IgD-negative memory B cell (primary cell): ENCODE results near the gene SAMD4B. TPM values are rescaled to one million over a fixed set of nuclear protein-coding genes. Genes with fewer than 3 reads are reported as not detected.

Source experiments
- H3K27ac Mint-ChIP-seq, 3 donors: one replicate each; pipeline ENCODE4 v1.8.0; 2020 to 2022; ENCODE audit warnings: mild to moderate bottlenecking in 3 of 3, mixed read lengths in 3 of 3, moderate library complexity in 1 of 3
- H3K27me3 Mint-ChIP-seq: one replicate; pipeline ENCODE4 v1.8.0; 2021; ENCODE audit warnings: mixed read lengths
- H3K36me3 Mint-ChIP-seq: one replicate; pipeline ENCODE4 v1.8.0; 2020; ENCODE audit warnings: mild to moderate bottlenecking, mixed read lengths
- H3K4me1 Mint-ChIP-seq, 3 donors: one replicate each; pipeline ENCODE4 v1.8.0; 2020 to 2022; ENCODE audit warnings: mixed read lengths in 3 of 3, mild to moderate bottlenecking in 1 of 3
- H3K4me3 Mint-ChIP-seq, 4 donors: one replicate each; pipeline ENCODE4 v1.8.0; 2020 to 2022; ENCODE audit warnings: mild to moderate bottlenecking in 4 of 4, mixed read lengths in 4 of 4, moderate library complexity in 3 of 4
- H3K9me3 Mint-ChIP-seq, 3 donors: one replicate each; pipeline ENCODE4 v1.8.0; 2020 to 2021; ENCODE audit warnings: mixed read lengths in 3 of 3, mild to moderate bottlenecking in 1 of 3
- polyA plus RNA-seq: library from polyadenylated mRNA; unstranded; fragments of 300-500 nt; fragmentation: Illumina TruSeq; gene quantifications from one replicate; pipeline ENCODE4 v1.2.3, GENCODE V29; 2021

The SAMD4B gene, protein sequence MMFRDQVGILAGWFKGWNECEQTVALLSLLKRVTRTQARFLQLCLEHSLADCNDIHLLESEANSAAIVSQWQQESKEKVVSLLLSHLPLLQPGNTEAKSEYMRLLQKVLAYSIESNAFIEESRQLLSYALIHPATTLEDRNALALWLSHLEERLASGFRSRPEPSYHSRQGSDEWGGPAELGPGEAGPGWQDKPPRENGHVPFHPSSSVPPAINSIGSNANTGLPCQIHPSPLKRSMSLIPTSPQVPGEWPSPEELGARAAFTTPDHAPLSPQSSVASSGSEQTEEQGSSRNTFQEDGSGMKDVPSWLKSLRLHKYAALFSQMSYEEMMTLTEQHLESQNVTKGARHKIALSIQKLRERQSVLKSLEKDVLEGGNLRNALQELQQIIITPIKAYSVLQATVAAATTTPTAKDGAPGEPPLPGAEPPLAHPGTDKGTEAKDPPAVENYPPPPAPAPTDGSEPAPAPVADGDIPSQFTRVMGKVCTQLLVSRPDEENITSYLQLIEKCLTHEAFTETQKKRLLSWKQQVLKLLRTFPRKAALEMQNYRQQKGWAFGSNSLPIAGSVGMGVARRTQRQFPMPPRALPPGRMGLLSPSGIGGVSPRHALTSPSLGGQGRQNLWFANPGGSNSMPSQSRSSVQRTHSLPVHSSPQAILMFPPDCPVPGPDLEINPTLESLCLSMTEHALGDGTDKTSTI
- 22.2 TPM for polyA plus RNA-seq

DNA sequence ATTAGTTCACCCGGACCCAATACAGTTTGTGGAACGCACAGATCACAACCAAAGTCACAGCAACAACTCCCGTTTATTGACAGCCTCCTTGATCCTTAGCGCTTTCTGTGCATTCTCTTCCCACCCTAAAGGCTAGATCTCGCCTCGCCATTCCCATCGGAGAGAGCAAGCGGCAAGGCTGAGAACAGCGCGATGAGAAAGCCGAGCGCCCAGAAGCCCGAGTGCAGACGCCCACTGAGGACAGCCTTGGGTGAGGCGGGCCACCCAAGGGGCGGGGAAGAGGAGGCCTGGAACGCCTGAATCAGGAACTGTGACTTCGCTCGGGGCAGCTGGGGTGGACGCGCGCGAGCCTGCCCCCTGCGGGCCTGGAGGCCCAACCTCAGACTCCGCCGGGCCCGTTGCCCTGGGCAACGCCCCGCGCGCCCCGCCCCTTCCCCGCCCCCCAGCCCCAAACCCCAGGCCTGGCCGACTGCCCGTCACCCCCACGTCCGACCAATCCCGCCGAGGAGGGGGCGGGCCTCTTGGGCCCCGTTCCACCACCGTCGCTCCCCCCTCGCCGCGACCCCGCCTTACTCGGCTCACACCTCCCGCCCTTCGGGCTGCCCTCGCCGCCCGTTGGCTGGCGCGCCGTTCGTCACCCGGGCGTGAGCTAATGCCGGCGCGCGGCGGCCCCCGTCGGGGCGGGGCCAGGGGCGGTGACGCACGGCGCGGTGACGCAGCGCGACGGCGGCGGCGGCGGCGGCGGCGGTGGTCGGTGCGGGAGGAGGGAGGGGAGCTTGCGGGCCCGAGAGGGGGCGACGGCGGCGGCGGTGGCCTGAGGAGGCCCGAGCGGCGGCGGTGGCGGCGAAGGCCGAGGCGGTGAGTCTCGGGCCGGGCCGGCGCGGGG, at the start of gene SAMD4B:
TSS of gene SAMD4B (plus strand) at position 703 of the 886 bp plus-strand sequence. CDS start 14,473 bp downstream, outside the sequence.
- no peaks in the 10 kb centered on the region for H3K9me3 Mint-ChIP-seq
- H3K4me3 Mint-ChIP-seq, result peak within 1 kb of the TSS; percentile 93 to 100 (median 96)
- H3K36me3 Mint-ChIP-seq, result peaks cover 7% of the 10 kb centered on the region

GRCh38 chr19:39293394-39293793, 48.8 kb upstream of the SAMD4B start:
- H3K27me3 Mint-ChIP-seq, result peaks cover 20% of the 10 kb centered on the region

More for the DNA sequence above, at the start of gene SAMD4B:
- Mint-ChIP-seq H3K4me1 (peaks cover 46 to 53% (median 46%) of the 10 kb centered on the region in 3 donors), H3K27me3 (no peaks in the 10 kb centered on the region), H3K27ac (peak within 1 kb of the TSS; percentile 81 to 96 (median 96))

GRCh38 chr19:39296055-39296645, 46.1 kb upstream of the SAMD4B start, which contains the start of gene IFNL1:
Gene IFNL1 (plus strand): TSS chr19:39296407. CDS start chr19:39296422, 15 bp downstream.
- Mint-ChIP-seq H3K4me1 (no peaks in the 10 kb centered on the region), H3K4me3 (no peak within 1 kb of the TSS), H3K36me3 (peaks cover 6% of the 10 kb centered on the region), H3K27me3 (peaks cover 13% of the 10 kb centered on the region), H3K27ac (no peak within 1 kb of the TSS), H3K9me3 (peaks cover 0 to 8% (median 0%) of the 10 kb centered on the region in 3 donors)

More at GRCh38 chr19:39293394-39293793, 48.8 kb upstream of the SAMD4B start:
- H3K9me3 Mint-ChIP-seq, result peaks cover 0 to 9% (median 0%) of the 10 kb centered on the region in 3 donors
- H3K4me3 Mint-ChIP-seq, result no peak overlapping the region
- H3K4me1 Mint-ChIP-seq, result no peaks in the 10 kb centered on the region
- no peak overlapping the region for H3K27ac Mint-ChIP-seq
- H3K36me3 Mint-ChIP-seq, result peaks cover 7% of the 10 kb centered on the region

DNA sequence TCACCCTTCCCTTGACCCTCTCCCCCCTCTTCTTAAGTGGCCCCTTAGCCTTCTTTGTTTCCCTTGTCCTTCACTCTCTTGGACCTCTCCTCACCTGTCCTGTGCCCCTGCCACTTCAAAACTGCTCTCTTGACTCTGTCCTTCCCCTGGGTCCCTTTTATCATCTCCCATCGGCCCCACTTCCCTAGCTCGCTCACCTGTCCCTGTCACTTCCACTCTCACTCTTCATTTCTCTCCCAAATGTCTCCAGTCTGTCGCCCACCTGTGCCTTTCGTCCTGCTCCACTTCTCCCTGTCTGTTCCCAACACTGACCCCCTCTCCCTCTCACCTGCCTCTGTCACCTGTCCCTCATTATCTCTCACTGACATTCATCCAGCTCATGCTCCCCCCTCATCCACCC, 45.3 kb upstream of the SAMD4B start:
- H3K4me3 Mint-ChIP-seq, result no peak overlapping the region
- H3K36me3 Mint-ChIP-seq, result peaks cover 2% of the 10 kb centered on the region
- peaks cover 10% of the 10 kb centered on the region for H3K27me3 Mint-ChIP-seq
- H3K4me1 Mint-ChIP-seq, result no peaks in the 10 kb centered on the region
- no peak overlapping the region for H3K27ac Mint-ChIP-seq
- H3K9me3 Mint-ChIP-seq, result peaks cover 0 to 4% (median 0%) of the 10 kb centered on the region in 3 donors

DNA sequence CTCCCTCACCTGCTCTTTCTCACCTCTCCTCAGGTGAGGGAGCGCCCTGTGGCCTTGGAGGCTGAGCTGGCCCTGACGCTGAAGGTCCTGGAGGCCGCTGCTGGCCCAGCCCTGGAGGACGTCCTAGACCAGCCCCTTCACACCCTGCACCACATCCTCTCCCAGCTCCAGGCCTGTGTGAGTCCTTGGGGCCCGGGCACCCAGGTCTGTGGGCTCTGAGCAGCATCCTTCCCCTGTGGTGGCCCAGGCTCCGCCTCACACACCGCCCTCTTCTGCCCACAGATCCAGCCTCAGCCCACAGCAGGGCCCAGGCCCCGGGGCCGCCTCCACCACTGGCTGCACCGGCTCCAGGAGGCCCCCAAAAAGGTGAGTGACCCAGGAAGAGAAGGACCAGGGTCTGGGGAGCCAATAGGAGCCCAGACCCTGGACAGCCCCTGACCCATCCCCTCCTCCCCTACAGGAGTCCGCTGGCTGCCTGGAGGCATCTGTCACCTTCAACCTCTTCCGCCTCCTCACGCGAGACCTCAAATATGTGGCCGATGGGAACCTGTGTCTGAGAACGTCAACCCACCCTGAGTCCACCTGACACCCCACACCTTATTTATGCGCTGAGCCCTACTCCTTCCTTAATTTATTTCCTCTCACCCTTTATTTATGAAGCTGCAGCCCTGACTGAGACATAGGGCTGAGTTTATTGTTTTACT, 44.1 kb upstream of the SAMD4B start:
- Mint-ChIP-seq H3K36me3 (peaks cover 2% of the 10 kb centered on the region), H3K9me3 (peaks cover 0 to 2% (median 0%) of the 10 kb centered on the region in 3 donors), H3K4me3 (no peak overlapping the region), H3K27ac (peak overlapping the region in 1 of 3 donors; percentile 52), H3K4me1 (no peaks in the 10 kb centered on the region), H3K27me3 (peaks cover 8% of the 10 kb centered on the region)

DNA sequence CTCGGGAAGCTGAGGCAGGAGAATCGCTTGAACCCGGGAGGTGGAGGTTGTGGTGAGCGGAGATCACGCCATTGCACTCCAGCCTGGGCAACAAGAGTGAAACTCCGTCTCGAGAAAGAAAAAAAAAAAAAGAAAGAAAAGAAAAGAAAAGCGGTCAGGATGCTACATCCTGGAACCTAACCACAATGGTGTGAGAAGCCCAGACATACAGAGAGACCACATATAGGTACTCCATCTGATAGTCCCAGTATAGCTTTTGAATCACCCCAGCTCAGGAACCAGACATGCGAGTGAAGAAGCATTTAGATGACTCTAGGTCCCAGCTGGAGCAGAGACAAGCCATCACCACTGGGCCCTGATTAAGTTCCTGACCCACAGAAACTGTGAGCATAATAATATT, 42.8 kb upstream of the SAMD4B start:
- Mint-ChIP-seq H3K27ac (no peak overlapping the region), H3K4me3 (no peak overlapping the region), H3K27me3 (peaks cover 8% of the 10 kb centered on the region), H3K9me3 (peaks cover 0 to 2% (median 0%) of the 10 kb centered on the region in 3 donors), H3K4me1 (peaks cover 0 to 3% (median 0%) of the 10 kb centered on the region in 3 donors), H3K36me3 (peaks cover 2% of the 10 kb centered on the region)

DNA sequence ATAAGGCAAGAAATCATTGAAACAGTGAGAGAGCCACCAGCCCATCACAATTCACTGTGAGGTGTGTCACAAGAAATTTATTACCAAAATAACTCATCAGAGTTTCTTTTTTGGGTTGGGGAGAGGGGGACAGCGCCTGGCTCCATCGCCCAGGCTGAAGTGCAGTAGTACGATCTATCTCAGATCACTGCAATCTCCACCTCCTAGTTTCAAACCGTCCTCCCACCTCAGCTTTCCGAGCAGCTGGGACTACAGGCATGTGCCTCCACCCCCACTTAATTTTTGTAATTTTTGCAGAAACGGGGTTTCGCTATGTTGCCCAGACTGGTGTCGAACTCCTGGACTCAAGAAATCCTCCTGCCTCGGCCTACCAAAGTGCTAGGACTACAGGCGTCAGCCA, 42.4 kb upstream of the SAMD4B start:
- Mint-ChIP-seq H3K9me3 (peaks cover 0 to 2% (median 0%) of the 10 kb centered on the region in 3 donors), H3K4me1 (peaks cover 0 to 3% (median 0%) of the 10 kb centered on the region in 3 donors), H3K4me3 (no peak overlapping the region), H3K36me3 (peaks cover 2% of the 10 kb centered on the region), H3K27me3 (peaks cover 8% of the 10 kb centered on the region), H3K27ac (no peak overlapping the region)

DNA sequence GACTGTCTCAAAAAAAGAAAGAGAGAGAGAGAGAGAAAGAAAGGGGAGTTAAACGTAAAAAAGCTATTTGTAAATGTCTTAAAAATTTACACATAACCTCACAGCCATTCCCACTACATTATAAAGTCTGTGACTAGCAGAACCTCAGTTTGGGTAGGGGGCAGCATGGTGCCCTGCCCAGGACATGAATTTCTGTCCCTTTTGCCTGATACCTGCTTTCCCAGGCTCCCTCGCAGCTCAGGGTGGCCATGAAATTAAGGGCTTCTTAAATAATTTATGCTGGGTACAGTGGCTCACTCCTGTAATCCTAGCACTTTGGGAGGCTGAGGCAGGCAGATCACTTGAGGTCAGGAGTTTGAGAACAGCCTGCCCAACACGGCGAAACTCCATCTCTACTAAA, 41.2 kb upstream of the SAMD4B start:
- Mint-ChIP-seq H3K27me3 (peaks cover 8% of the 10 kb centered on the region), H3K4me3 (no peak overlapping the region), H3K27ac (no peak overlapping the region), H3K9me3 (peaks cover 0 to 2% (median 0%) of the 10 kb centered on the region in 3 donors), H3K36me3 (peaks cover 2% of the 10 kb centered on the region), H3K4me1 (peaks cover 0 to 3% (median 0%) of the 10 kb centered on the region in 3 donors)

- no peak overlapping the region for H3K4me3 Mint-ChIP-seq
- H3K36me3 Mint-ChIP-seq, result peaks cover 2% of the 10 kb centered on the region
- H3K9me3 Mint-ChIP-seq, result peaks cover 0 to 2% (median 0%) of the 10 kb centered on the region in 3 donors
- H3K4me1 Mint-ChIP-seq, result peaks cover 0 to 3% (median 0%) of the 10 kb centered on the region in 3 donors
- H3K27me3 Mint-ChIP-seq, result peaks cover 8% of the 10 kb centered on the region
- no peak overlapping the region for H3K27ac Mint-ChIP-seq
These were observed 40.7 kb upstream of the SAMD4B start for GRCh38 chr19:39301562-39301961.

GRCh38 chr19:39303373-39304184, 38.6 kb upstream of the SAMD4B start:
- H3K4me1 Mint-ChIP-seq, result peaks cover 0 to 3% (median 0%) of the 10 kb centered on the region in 3 donors

DNA sequence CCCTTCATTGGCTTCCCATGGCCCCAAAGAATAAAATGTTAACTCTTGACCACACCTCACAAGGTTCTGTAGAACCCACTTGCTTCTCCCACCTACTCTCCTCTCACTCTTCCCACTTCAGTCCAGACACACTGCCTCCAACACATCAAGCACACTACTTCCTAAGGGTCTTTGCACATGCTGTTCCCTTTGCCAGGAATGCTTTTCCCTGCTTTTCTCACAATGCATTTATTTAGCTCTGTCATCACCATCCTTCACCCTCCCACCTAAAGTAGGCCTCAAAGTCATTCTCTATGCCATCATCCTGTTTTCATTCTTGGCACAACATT, 38.1 kb upstream of the SAMD4B start:
- H3K36me3 Mint-ChIP-seq, result peaks cover 3% of the 10 kb centered on the region
- peaks cover 2% of the 10 kb centered on the region for H3K27me3 Mint-ChIP-seq
- H3K27ac Mint-ChIP-seq, result no peak overlapping the region
- no peaks in the 10 kb centered on the region for H3K9me3 Mint-ChIP-seq
- no peak overlapping the region for H3K4me3 Mint-ChIP-seq
- H3K4me1 Mint-ChIP-seq, result peaks cover 0 to 3% (median 0%) of the 10 kb centered on the region in 3 donors

More at GRCh38 chr19:39303373-39304184, 38.6 kb upstream of the SAMD4B start:
- H3K27me3 Mint-ChIP-seq, result peaks cover 2% of the 10 kb centered on the region
- peaks cover under 1% of the 10 kb centered on the region for H3K36me3 Mint-ChIP-seq
- H3K4me3 Mint-ChIP-seq, result no peak overlapping the region
- no peaks in the 10 kb centered on the region for H3K9me3 Mint-ChIP-seq
- H3K27ac Mint-ChIP-seq, result no peak overlapping the region

DNA sequence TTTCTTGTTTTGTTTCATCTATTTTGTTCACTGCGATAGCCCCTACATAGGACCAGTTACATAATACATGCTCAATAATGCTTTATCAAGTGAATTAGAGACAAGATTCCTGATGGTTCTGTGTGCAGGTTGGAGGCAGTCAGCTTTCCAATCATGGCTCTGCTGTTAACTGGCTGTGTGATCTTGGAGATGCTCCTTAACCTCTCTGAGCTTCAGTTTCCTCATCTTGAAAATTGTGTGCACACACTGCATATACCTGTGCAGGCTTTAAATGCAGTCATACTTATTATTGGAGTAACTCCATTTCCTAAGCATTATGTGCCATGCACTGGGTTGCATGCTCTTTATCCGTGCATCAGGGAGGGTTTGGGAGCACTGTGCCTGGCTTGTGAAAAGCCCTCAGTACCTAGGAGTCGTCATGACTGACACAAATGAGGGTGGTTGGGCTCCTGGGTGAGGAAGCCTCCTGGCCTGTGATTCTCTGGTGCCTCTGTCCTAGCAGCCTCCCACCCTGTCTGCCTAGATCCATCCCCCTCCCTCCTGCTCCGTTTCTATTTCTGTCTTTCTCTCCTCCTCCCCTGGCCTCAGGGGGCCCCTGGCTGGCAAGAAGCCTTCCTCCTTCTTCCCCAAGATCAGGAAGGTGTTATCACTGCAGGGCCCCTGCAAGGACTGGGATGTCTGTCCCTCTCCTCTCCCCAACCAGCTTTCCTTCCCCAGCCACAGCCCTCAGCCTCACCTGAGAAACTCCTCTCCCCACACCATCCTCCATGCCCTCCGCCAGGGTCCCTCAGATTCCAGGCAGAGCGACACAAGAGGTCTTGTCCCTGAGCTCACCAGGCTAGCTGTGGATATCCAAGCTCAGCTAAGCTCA, 37.3 kb upstream of the SAMD4B start:
- Mint-ChIP-seq H3K36me3 (peaks cover 3% of the 10 kb centered on the region), H3K9me3 (no peaks in the 10 kb centered on the region), H3K4me3 (no peak overlapping the region), H3K4me1 (peaks cover 0 to 3% (median 0%) of the 10 kb centered on the region in 3 donors), H3K27ac (no peak overlapping the region), H3K27me3 (peaks cover 1% of the 10 kb centered on the region)
